Esophagus squamous epithelium (tissue), 4 donors: ENCODE results near the gene ZNF787.

Experiments
- CTCF ChIP-seq, 6 experiments: fragments of 450-650 bp in 4 of 6; fragments of 200-600 bp in 2 of 6; sonication (generic) in 2 of 6; IDR thresholded peaks; one replicate each; pipeline ENCODE4 v1.5.1; 2016 to 2019; ENCODE audit warnings: antibody characterized with exemption in 6 of 6, mild to moderate bottlenecking in 4 of 6, moderate library complexity in 4 of 6
- POLR2A ChIP-seq, 4 donors: fragments of 450-650 bp; IDR thresholded peaks; one replicate each; pipeline ENCODE4 v1.6.1; 2017; ENCODE audit warnings: antibody characterized with exemption in 4 of 4, mild to moderate bottlenecking in 4 of 4, moderate library complexity in 3 of 4

GRCh38 chr19:56149656-56150038 is 28.6 kb upstream of the ZNF787 start:
- TF ChIP-seq CTCF (IDR thresholded peaks at IDR 0.05) (no peak), POLR2A (IDR thresholded peaks at IDR 0.05) (no peak)
